ENCODE results near the gene TBX10.
"Not testable (repeated sequence)": the region's sequence is repeated elsewhere in the genome, so short reads cannot be mapped to it uniquely, and the experiment has no call there.

Gene TBX10

DNA sequence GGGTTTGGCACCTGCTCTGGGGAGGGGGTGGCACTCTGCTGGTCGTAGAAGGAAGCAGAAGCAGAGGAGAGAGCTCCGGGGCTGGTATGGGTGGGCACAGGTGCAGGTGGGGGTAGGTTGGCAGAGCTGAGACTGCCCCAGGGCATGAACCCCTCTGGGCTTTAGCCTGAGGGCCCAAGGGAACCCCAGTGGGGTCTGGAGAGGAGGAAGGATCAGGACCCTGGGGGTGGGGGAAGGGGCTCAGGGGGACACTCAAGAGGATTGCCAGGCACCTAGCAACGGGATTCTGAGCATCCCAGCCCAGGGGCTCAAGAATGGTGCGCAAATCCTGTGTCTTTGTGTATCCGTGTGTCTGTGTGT is 28.6 kb upstream of the TBX10 start:
- no peak for TF ChIP-seq POLR2A (IDR thresholded peaks at IDR 0.05; ENCODE audit: low read depth, low read length)
- no peak for FAIRE-seq

GRCh38 chr11:67667490-67668191 is 28.1 kb upstream of the TBX10 start:
- FAIRE-seq (no peak), DNase-seq (ENCODE audit: insufficient read length, low spot score) (no peak)
- no peak for TF ChIP-seq POLR2A (IDR thresholded peaks at IDR 0.05; ENCODE audit: low read depth, low read length)

More for the DNA sequence above, 28.6 kb upstream of the TBX10 start:
- no peak for DNase-seq (ENCODE audit: insufficient read length, low spot score)

GRCh38 chr11:67666676-67667489 is 27.3 kb upstream of the TBX10 start:
- no peak for TF ChIP-seq POLR2A (IDR thresholded peaks at IDR 0.05; ENCODE audit: low read depth, low read length)
- DNase-seq (ENCODE audit: insufficient read length, low spot score) (no peak), FAIRE-seq (no peak)

DNA sequence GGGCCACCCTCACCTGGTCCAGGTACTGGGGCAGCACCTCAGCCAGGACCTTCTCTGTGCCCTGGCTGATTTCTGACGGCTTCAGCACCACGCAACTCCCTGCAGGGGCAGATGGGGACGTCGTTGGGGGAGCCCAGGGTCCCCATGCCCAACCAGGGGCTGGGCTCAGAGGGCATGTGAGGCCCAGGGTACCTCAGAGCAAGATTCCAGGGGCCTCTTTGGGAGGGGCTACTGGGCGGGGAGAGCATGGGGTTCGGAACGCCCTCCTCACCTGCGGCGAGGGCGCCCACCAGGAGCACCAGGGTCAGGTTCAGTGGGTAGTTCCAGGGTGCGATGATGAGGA is 26.7 kb upstream of the TBX10 start:
- DNase-seq (ENCODE audit: insufficient read length, low spot score) (no peak), FAIRE-seq (no peak)
- no peak for TF ChIP-seq POLR2A (IDR thresholded peaks at IDR 0.05; ENCODE audit: low read depth, low read length)

DNA sequence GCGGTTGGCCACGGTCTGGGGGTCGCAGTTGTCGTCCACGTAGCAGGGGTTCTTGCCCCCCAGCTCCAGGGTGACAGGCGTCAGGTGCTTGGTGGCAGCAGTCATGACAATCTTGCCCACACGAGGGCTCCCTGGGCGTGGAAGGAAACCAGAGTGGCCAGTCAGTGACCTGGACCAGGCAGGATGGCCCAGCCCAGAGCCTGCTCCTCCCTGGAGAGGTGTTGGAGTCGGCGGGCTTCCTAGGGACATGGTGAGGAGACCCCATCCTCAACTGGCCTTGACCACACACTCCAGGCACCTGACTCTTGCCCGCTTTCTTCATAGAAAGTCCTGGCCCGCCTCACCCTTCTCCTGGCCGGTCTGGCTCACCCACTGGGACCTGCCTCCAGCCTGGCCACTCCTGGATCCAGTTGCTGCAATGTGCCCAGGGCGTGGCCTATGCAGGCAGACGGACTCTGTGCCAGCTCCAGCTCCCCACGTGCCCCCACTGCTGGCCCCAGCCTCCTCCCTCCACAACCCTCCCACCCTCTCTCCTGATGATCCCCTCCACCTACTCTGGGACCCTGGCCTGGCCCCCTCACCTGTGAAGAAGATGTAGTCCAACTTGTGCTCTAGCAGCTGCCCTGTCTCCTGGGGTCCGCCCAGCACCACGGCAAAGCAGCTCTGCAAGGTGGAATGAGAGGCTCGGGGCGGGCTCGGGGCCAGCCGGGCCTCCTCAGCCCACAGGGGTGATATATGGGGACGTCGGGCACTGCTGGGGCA is 26.2 kb upstream of the TBX10 start:
- TF ChIP-seq POLR2A (IDR thresholded peaks at IDR 0.05; ENCODE audit: low read depth, low read length), result no peak
- FAIRE-seq (no peak), DNase-seq (ENCODE audit: insufficient read length, low spot score) (no peak)

GRCh38 chr11:67664696-67665540 is 25.4 kb upstream of the TBX10 start:
- FAIRE-seq (no peak), DNase-seq (ENCODE audit: insufficient read length, low spot score) (no peak)
- no peak for TF ChIP-seq POLR2A (IDR thresholded peaks at IDR 0.05; ENCODE audit: low read depth, low read length)

DNA sequence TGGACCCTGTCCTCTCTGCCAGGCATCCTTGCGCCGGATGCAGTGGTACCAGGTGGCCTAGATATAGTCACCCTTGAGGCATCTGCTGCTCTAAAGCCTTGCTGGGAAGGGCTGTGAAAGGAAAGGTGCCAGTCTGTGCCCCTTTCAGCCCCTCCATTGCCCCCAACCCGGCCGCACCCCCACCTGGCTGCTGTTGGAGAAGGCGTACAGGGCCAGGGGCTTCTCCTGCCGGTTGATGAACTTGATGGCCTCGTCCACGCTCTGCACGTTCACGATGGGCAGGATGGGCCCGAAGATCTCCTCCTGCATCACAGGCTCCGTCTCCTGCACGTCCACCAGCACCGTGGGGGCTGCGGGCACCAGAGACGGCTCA is 24.6 kb upstream of the TBX10 start:
- DNase-seq (ENCODE audit: insufficient read length, low spot score), result no peak
- FAIRE-seq, result no peak
- TF ChIP-seq POLR2A (IDR thresholded peaks at IDR 0.05; ENCODE audit: low read depth, low read length), result no peak

- no peak for TF ChIP-seq POLR2A (IDR thresholded peaks at IDR 0.05; ENCODE audit: low read depth, low read length)
- FAIRE-seq (no peak), DNase-seq (ENCODE audit: insufficient read length, low spot score) (no peak)
Measured at GRCh38 chr11:67663532-67664212, 24.1 kb upstream of the TBX10 start.

DNA sequence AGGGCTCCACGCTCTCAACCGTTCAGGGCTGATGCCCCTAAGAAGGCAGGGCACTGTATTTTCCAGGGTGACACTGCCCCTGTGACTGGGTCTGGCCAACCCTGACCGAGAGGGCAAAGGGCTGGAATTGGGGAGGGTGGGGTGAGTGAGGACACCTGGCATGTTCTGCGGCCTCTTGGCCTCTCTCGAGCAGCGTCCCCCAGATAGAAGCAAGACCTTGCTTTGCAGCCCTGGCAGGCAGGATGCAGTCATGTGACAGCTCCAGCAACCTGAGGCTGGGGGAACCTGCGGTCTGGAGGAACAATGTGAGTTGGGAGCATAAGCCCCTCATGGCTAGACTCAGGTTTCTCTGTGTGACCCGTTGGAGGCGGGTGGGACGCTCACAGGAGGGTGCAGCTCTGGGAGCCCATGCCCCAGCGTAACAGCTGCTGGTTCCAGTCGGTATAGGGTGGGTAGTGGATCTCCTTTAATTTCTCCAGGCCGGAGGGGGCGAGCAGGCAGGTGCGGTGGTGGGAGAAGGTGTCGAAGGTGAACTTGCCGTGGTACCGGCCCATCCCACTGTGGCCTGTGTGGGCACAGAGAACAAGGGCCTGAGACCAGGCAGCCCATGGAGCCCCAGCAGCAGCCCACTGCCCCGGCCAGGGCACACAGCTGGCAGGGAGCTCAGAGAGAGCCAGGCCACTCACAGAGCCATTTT is 23.4 kb upstream of the TBX10 start:
- DNase-seq (ENCODE audit: insufficient read length, low spot score) (no peak), FAIRE-seq (no peak)
- TF ChIP-seq POLR2A (IDR thresholded peaks at IDR 0.05; ENCODE audit: low read depth, low read length), result no peak

DNA sequence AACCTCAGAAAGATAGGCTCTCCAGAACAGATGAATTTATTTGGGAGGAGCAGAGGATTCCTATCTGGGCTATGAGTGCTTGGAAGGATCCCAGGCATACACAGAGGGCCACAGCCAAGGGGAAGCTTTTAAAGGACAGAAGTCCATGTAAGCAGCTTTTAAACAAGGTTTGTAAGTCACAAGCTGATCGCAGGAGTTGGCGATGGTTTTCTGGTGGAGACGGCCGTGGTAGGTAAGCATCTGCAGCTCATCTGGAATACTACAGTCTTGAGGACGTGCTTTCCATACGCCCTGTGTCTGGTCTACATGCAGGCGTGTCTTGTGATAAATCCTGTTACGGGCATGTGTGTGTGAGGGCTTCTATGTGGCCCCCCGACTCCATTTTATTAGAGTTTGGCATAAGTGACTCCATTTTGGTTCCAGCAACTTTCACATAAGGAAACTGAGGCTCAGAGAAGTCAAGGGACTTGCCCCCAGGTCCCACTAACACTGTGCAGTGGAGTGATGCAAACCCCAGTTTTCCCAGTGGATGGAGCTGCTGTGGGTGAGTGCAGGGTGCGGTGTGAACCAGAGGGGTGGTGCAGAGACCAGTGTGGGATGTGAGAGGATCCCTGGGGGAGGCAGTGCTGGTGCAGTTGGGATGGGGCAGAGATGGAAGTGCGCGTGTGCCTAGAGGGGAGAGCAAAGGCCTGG is 22.7 kb upstream of the TBX10 start:
- TF ChIP-seq POLR2A (IDR thresholded peaks at IDR 0.05; ENCODE audit: low read depth, low read length), result no peak
- DNase-seq (ENCODE audit: insufficient read length, low spot score), result no peak
- no peak for FAIRE-seq

DNA sequence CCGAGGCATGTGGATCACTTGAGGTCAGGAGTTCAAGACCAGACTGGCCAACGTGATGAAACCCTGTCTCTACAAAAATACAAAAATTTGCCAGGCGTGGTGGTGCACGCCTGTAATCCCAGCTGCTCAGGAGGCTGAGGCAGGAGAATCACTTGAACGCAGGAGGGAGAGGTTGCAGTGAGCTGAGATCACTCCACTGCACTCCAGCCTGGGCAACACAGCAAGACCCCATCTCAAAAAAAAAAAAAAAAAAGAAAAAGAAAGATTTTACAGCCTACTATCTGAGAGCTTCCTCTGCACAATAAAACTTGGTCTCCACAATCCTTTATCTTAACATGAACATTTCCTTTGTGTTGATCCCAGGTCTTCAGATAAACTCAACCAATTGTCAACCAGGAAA is 21.2 kb upstream of the TBX10 start:
- not testable (repeated sequence) for DNase-seq (ENCODE audit: insufficient read length, low spot score); FAIRE-seq

GRCh38 chr11:67659651-67660165 is 20.1 kb upstream of the TBX10 start:
- DNase-seq (ENCODE audit: insufficient read length, low spot score); FAIRE-seq: not testable (repeated sequence)
